ENCODE measurements around the gene SLC22A17.

- TF ChIP-seq EZH2 (IDR thresholded peaks at IDR 0.05; ENCODE audit: insufficient read depth, poor library complexity, severe bottlenecking) (no peak), EZH2phosphoT487 (IDR thresholded peaks at IDR 0.05; ENCODE audit: insufficient read depth, low read depth) (no peak)
Observed at GRCh38 chr14:23323838-23324454, 28.7 kb downstream of the SLC22A17 start.
